GM12873 (cell line): ENCODE measurements around the gene HOXA13.

Source experiments
- TF ChIP-seq, protein P1 (sequence below): IDR thresholded peaks from 2 replicates; pipeline ENCODE4 v1.5.1; 2012; ENCODE audit warnings: low read depth, mild to moderate bottlenecking, moderate library complexity, low read length, control low read depth; ENCODE audit not compliant: insufficient read depth; ENCODE audit errors: missing control alignments

The HOXA13 gene

DNA sequence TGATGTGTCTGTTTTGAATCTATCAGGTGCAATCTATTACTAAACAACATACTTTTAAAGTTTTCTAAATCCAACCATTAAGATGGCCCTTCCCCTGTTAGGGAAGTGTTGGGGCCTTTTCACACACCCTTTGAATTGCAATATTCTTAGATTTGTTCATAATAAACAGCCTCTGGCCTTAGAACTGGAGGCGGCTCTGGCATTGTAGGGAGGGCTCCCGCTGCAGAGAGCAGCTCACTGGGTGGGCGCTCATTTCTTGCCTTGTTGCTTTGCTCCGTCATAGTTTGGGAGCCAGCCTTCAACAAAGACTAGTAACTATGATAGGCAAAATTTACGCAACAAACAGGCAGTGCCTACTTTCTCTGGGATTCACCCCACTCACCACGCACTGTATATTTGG, 21.5 kb downstream of the HOXA13 start:
- TF ChIP-seq, protein P1, sequence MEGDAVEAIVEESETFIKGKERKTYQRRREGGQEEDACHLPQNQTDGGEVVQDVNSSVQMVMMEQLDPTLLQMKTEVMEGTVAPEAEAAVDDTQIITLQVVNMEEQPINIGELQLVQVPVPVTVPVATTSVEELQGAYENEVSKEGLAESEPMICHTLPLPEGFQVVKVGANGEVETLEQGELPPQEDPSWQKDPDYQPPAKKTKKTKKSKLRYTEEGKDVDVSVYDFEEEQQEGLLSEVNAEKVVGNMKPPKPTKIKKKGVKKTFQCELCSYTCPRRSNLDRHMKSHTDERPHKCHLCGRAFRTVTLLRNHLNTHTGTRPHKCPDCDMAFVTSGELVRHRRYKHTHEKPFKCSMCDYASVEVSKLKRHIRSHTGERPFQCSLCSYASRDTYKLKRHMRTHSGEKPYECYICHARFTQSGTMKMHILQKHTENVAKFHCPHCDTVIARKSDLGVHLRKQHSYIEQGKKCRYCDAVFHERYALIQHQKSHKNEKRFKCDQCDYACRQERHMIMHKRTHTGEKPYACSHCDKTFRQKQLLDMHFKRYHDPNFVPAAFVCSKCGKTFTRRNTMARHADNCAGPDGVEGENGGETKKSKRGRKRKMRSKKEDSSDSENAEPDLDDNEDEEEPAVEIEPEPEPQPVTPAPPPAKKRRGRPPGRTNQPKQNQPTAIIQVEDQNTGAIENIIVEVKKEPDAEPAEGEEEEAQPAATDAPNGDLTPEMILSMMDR = no peak

DNA sequence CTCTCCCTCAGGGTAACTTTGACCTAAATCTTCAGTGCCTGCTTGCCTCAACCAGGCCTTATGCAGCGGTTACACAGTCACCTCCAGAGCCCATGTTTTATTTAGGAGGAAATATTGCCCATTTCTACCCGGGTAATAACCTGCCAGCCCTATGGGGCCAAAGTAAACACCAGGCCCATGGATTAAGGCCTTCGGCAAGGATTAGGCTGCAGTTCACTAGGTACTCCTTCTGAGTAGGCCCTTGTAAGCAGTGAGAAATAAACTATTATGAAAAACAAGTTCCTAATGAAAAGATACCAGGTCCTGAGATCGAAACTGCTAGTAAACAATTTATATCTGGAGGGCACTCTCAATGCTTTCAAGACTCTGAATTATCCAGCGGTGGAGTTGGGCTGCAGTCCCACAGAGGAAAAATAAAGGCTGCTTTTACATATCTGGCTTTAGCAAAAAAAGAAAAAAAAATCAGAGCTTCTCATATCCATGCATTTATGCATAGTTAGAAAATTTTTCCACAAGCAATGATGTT, 22.0 kb downstream of the HOXA13 start:
- TF ChIP-seq, protein P1 = no peak

DNA sequence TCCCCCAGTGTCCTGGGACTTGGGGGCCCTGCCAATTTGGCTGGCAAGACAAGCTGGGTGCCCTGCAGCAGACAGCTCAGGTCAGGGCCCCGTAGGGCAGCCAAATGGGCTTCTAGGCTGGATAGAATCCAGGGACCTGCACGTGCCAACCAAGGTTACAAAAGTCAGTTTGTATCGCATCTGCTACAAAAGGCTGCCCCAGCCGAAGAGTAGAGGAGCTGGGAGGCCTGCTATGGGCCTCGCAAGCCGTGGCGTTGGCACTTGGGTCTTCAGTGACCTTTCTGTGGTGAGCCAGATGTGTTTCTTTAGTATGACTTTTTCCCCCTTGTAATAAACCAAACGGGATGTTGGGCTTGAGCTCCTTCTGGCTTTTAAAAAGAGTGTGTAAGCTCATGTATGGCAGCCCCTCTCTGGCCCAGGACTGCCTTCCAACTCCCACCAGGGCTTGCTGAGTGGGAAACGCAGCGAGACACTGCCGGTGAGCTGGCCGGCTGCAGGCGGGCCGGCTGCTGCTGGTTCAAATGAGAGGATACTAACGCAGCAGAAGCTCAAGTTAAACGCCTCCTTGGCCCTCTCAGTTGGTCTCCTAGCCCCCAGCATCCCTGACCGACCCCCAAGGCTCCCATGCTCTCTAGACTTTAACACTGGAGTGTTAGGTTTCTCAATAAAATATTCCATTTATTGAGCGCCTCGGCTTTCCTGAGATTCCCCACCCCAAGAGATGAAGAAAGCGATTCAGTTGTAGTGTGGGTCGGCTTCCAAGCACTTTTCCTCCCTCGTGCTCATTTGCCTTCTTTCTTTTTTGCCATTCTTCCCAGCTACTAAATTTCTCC, 22.7 kb downstream of the HOXA13 start:
- TF ChIP-seq, protein P1 = no peak

GRCh38 chr7:27176524-27176845, 23.4 kb downstream of the HOXA13 start:
- TF ChIP-seq, protein P1 = no peak

DNA sequence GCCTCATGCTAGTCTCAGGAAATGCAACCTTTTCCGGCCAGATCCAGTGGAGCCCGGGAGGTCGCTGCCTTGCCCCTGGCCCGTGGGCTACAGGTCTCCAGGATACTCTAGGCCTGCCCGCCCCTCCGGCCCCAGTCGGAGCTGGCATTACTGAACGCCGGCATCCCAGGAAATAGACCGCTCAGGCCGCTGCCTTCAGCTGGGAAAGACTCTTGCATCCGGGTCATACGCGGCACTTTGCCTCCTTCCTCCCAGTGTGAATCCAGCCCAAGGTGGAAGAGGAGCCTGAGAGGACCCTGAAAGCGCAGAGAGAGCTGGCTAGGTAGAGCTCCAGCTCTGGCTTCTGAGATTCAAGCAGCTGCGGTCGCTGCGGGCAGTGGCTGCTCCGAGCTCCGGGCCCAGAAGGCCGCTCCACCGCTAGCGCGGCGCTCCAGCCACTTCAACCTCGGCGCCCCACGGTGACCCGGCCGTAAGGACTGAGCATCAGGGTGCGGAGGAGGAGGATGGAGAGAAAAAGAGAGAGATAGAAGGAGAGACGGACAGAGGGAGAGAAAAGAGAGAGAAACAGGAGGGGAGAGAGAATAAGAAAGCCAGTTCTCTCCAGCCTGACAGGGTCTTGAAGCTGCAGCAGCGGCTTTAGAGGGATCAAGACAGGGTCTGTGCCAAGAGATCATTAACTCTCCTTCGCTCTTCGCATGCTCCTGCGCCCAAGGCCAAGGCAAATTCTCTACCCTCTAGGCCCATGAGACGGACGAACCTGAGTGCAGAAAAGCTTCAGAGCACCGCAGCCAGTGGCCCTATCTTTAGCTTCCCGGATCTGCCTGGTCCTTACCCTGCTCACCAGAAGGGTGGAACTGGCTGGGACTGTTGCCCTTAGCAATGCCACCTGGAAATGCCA, 24.0 kb downstream of the HOXA13 start:
- TF ChIP-seq, protein P1 = no peak

GRCh38 chr7:27174874-27175625, 24.8 kb downstream of the HOXA13 start:
- TF ChIP-seq, protein P1 = no peak
